WTC11 (cell line): ENCODE measurements around the gene UQCRC2. TPM values are rescaled to one million over a fixed set of nuclear protein-coding genes. Genes with fewer than 3 reads are reported as not detected.

Experiments used
- CREB1 ChIP-seq: sonication (generic); formaldehyde crosslinking; IDR thresholded peaks from 2 replicates; pipeline ENCODE4 v1.8.0; 2023; ENCODE audit warnings: mild to moderate bottlenecking, missing genetic modification reagents
- CREM ChIP-seq: sonication (generic); formaldehyde crosslinking; IDR thresholded peaks from 2 replicates; pipeline ENCODE4 v1.8.1; 2022; ENCODE audit warnings: mild to moderate bottlenecking, missing genetic modification reagents, moderate library complexity
- CTCF ChIP-seq: fragments of 200-600 bp; IDR thresholded peaks from 2 replicates; pipeline ENCODE4 v1.8.0; 2022; ENCODE audit warnings: antibody characterized with exemption
- E2F1 ChIP-seq: sonication (generic); formaldehyde crosslinking; IDR thresholded peaks from 2 replicates; pipeline ENCODE4 v1.8.0; 2022; ENCODE audit warnings: mild to moderate bottlenecking, missing genetic modification reagents
- EMX1 ChIP-seq: fragments of 250-450 bp; sonication (Bioruptor Pico); IDR thresholded peaks from 2 replicates; pipeline ENCODE4 v1.8.0; 2021; ENCODE audit warnings: mild to moderate bottlenecking
- ETV6 ChIP-seq: sonication (generic); formaldehyde crosslinking; IDR thresholded peaks from 2 replicates; pipeline ENCODE4 v1.8.1; 2022; ENCODE audit warnings: mild to moderate bottlenecking, missing genetic modification reagents
- FOXP1 ChIP-seq: sonication (generic); formaldehyde crosslinking; IDR thresholded peaks from 2 replicates; pipeline ENCODE4 v1.8.0; 2022; ENCODE audit warnings: missing genetic modification reagents, mild to moderate bottlenecking, moderate library complexity, borderline replicate concordance
- MYBL2 ChIP-seq: sonication (generic); formaldehyde crosslinking; IDR thresholded peaks from 2 replicates; pipeline ENCODE4 v1.8.1; 2023; ENCODE audit warnings: mild to moderate bottlenecking, moderate library complexity, missing genetic modification reagents
- NFATC4 ChIP-seq: fragments of 250-450 bp; sonication (Bioruptor Pico); IDR thresholded peaks from 2 replicates; pipeline ENCODE4 v1.9.0; 2021; ENCODE audit warnings: mild to moderate bottlenecking
- NR1H2 ChIP-seq: sonication (generic); formaldehyde crosslinking; IDR thresholded peaks from 2 replicates; pipeline ENCODE4 v1.9.0; 2021; ENCODE audit warnings: mild to moderate bottlenecking, moderate library complexity, missing genetic modification reagents
- SMAD3 ChIP-seq: sonication (generic); formaldehyde crosslinking; IDR thresholded peaks from 2 replicates; pipeline ENCODE4 v1.8.0; 2022; ENCODE audit warnings: missing genetic modification reagents, mild to moderate bottlenecking, borderline replicate concordance
- SOX15 ChIP-seq: fragments of 250-450 bp; sonication (Bioruptor Pico); IDR thresholded peaks from 2 replicates; pipeline ENCODE4 v1.9.0; 2021; ENCODE audit warnings: mild to moderate bottlenecking
- SP1 ChIP-seq: sonication (generic); formaldehyde crosslinking; conservative IDR thresholded peaks from 2 replicates; pipeline ENCODE4 v1.8.1; 2022; ENCODE audit warnings: missing genetic modification reagents
- TCF7 ChIP-seq: sonication (generic); formaldehyde crosslinking; IDR thresholded peaks from 2 replicates; pipeline ENCODE4 v1.8.0; 2022; ENCODE audit warnings: mild to moderate bottlenecking, low read depth, missing genetic modification reagents, moderate library complexity
- ZMAT4 ChIP-seq: fragments of 250-450 bp; sonication (Bioruptor Pico); IDR thresholded peaks from 2 replicates; pipeline ENCODE4 v1.9.0; 2021; ENCODE audit warnings: mild to moderate bottlenecking
- ZNF121 ChIP-seq: sonication (generic); formaldehyde crosslinking; IDR thresholded peaks from 2 replicates; pipeline ENCODE4 v1.8.0; 2023; ENCODE audit warnings: missing genetic modification reagents
- ZNF138 ChIP-seq: sonication (generic); formaldehyde crosslinking; conservative IDR thresholded peaks from 2 replicates; pipeline ENCODE4 v1.8.1; 2022; ENCODE audit warnings: mild to moderate bottlenecking, moderate library complexity, missing genetic modification reagents
- ZNF396 ChIP-seq: fragments of 250-450 bp; sonication (Bioruptor Pico); IDR thresholded peaks from 2 replicates; pipeline ENCODE4 v1.8.0; 2021; ENCODE audit warnings: mild to moderate bottlenecking, moderate library complexity, borderline replicate concordance
- ZNF532 ChIP-seq: fragments of 250-450 bp; sonication (Bioruptor Pico); IDR thresholded peaks from 2 replicates; pipeline ENCODE4 v1.9.0; 2021; ENCODE audit warnings: mild to moderate bottlenecking, borderline replicate concordance
- total RNA-seq: library from RNA; stranded (reverse); gene quantifications from 3 replicates; pipeline ENCODE4 v1.2.3, GENCODE V29; 2021
- TF ChIP-seq, protein P1 (sequence below): sonication (generic); formaldehyde crosslinking; conservative IDR thresholded peaks from 2 replicates; pipeline ENCODE4 v1.8.1; 2023; ENCODE audit warnings: mild to moderate bottlenecking, low read depth, missing genetic modification reagents, moderate library complexity
- TF ChIP-seq, protein P2 (sequence below): sonication (generic); formaldehyde crosslinking; IDR thresholded peaks from 2 replicates; pipeline ENCODE4 v1.8.0; 2022; ENCODE audit warnings: mild to moderate bottlenecking, missing genetic modification reagents
- TF ChIP-seq, protein P3 (sequence below): fragments of 250-450 bp; sonication (Bioruptor Pico); IDR thresholded peaks from 2 replicates; pipeline ENCODE4 v2.1.2; 2022; ENCODE audit warnings: mild to moderate bottlenecking, moderate library complexity
- TF ChIP-seq, protein P4 (sequence below): sonication (generic); formaldehyde crosslinking; IDR thresholded peaks from 2 replicates; pipeline ENCODE4 v1.8.1; 2022; ENCODE audit warnings: low read depth, mild to moderate bottlenecking, moderate library complexity, missing genetic modification reagents, borderline replicate concordance

The UQCRC2 gene
- total RNA-seq, 1 experiment from 2014 or later = 197 TPM

- TF ChIP-seq ZNF532 (CRISPR knock-in tag) (no peak), ETV6 (CRISPR knock-in tag) (no peak), ZNF121 (no peak), SP1 (CRISPR knock-in tag) (peak; percentile 26; the same call in 1 of the 2 replicates), NFATC4 (no peak), NR1H2 (CRISPR knock-in tag) (no peak), SMAD3 (CRISPR knock-in tag) (0 out of 2 replicates have a peak, but pooled peaks have one; percentile 29), CREB1 (CRISPR knock-in tag) (no peak), E2F1 (CRISPR knock-in tag) (no peak), FOXP1 (CRISPR knock-in tag) (no peak), TCF7 (CRISPR knock-in tag) (no peak), ZNF138 (CRISPR knock-in tag) (no peak), SOX15 (CRISPR knock-in tag) (no peak), EMX1 (CRISPR knock-in tag) (no peak), MYBL2 (0 out of 2 replicates have a peak, but pooled peaks have one; percentile 42), ZMAT4 (CRISPR knock-in tag) (no peak), CREM (CRISPR knock-in tag) (no peak), ZNF396 (CRISPR knock-in tag) (no peak), CTCF (no peak)
- TF ChIP-seq, protein P1, sequence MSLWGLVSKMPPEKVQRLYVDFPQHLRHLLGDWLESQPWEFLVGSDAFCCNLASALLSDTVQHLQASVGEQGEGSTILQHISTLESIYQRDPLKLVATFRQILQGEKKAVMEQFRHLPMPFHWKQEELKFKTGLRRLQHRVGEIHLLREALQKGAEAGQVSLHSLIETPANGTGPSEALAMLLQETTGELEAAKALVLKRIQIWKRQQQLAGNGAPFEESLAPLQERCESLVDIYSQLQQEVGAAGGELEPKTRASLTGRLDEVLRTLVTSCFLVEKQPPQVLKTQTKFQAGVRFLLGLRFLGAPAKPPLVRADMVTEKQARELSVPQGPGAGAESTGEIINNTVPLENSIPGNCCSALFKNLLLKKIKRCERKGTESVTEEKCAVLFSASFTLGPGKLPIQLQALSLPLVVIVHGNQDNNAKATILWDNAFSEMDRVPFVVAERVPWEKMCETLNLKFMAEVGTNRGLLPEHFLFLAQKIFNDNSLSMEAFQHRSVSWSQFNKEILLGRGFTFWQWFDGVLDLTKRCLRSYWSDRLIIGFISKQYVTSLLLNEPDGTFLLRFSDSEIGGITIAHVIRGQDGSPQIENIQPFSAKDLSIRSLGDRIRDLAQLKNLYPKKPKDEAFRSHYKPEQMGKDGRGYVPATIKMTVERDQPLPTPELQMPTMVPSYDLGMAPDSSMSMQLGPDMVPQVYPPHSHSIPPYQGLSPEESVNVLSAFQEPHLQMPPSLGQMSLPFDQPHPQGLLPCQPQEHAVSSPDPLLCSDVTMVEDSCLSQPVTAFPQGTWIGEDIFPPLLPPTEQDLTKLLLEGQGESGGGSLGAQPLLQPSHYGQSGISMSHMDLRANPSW (CRISPR knock-in tag) = no peak
- TF ChIP-seq, protein P2, sequence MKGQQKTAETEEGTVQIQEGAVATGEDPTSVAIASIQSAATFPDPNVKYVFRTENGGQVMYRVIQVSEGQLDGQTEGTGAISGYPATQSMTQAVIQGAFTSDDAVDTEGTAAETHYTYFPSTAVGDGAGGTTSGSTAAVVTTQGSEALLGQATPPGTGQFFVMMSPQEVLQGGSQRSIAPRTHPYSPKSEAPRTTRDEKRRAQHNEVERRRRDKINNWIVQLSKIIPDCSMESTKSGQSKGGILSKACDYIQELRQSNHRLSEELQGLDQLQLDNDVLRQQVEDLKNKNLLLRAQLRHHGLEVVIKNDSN (CRISPR knock-in tag) = no peak
- TF ChIP-seq, protein P3, sequence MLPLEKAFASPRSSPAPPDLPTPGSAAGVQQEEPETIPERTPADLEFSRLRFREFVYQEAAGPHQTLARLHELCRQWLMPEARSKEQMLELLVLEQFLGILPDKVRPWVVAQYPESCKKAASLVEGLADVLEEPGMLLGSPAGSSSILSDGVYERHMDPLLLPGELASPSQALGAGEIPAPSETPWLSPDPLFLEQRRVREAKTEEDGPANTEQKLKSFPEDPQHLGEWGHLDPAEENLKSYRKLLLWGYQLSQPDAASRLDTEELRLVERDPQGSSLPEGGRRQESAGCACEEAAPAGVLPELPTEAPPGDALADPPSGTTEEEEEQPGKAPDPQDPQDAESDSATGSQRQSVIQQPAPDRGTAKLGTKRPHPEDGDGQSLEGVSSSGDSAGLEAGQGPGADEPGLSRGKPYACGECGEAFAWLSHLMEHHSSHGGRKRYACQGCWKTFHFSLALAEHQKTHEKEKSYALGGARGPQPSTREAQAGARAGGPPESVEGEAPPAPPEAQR = no peak
- TF ChIP-seq, protein P4, sequence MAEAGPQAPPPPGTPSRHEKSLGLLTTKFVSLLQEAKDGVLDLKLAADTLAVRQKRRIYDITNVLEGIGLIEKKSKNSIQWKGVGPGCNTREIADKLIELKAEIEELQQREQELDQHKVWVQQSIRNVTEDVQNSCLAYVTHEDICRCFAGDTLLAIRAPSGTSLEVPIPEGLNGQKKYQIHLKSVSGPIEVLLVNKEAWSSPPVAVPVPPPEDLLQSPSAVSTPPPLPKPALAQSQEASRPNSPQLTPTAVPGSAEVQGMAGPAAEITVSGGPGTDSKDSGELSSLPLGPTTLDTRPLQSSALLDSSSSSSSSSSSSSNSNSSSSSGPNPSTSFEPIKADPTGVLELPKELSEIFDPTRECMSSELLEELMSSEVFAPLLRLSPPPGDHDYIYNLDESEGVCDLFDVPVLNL (CRISPR knock-in tag) = no peak
Observed at GRCh38 chr16:21952793-21953540, at the start of gene UQCRC2 (continued).
